GM21360 (cell line): ENCODE data around the gene ID2.

ENCODE experiments used
- ATAC-seq: cut with Tn5 transposase; IDR thresholded peaks from one replicate; pipeline ENCODE4 v1.9.1; 2021; ENCODE audit warnings: mild to moderate bottlenecking, moderate library complexity; ENCODE audit not compliant: unreplicated experiment

ID2 gene

DNA sequence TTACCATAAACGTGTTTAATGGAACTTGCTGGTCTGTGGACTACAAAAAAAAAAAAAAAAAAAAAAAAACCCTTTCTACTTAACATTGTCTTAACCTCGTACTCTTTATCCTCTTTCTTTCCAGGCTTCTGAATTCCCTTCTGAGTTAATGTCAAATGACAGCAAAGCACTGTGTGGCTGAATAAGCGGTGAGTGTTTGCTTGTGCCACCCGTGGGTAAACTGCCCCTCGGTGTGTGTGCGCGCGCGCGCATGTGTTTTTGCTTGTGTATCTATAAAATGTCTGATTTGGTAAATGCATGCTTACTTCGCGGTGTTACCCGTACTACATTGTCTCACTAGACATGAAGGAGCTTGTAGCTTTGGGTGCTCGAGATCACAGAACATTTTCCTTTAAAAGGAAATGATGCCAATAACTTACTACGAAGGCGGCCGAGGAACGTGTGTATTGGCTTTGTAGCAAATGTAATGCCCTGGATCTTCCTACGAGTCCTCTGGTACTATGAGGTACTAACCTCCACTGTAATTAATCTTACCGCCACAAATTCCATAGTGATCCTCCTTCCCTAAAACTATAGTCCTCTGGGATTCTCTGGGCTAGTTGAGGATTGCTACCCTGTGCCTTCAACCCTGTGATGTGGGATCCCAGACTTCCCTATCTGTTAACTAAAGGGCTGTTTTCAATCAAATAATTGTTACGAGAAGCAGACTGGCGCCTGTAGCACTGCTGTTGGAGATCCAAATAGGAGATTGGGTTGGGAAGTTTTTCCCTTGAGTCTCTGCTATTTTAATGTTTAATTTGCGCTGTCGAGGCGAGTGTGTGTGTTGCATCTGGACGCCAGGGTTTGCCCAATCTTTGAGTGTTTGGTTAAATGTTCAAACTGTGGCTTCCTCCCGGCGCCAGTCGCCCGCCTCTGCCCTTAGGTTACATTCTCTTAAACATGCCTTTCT is 1.1 kb downstream of the ID2 start:
- no peak for ATAC-seq

DNA sequence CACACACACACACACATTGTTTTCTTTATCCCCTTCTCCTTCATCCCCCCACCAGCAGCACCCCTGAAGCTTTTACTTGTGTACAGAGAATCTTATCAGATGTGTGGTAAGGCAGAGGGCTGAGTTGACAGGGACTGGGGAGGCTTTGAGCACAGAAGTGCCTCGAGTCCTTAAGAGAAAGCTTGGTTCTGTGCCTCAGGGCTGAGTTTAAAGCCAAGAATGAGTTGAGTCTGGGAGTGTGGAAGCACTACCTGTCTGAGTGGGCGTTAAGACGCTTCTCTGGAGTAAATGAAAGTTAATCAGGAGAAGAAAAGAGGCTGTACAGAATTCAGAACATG is 2.7 kb downstream of the ID2 start:
- no peak for ATAC-seq

DNA sequence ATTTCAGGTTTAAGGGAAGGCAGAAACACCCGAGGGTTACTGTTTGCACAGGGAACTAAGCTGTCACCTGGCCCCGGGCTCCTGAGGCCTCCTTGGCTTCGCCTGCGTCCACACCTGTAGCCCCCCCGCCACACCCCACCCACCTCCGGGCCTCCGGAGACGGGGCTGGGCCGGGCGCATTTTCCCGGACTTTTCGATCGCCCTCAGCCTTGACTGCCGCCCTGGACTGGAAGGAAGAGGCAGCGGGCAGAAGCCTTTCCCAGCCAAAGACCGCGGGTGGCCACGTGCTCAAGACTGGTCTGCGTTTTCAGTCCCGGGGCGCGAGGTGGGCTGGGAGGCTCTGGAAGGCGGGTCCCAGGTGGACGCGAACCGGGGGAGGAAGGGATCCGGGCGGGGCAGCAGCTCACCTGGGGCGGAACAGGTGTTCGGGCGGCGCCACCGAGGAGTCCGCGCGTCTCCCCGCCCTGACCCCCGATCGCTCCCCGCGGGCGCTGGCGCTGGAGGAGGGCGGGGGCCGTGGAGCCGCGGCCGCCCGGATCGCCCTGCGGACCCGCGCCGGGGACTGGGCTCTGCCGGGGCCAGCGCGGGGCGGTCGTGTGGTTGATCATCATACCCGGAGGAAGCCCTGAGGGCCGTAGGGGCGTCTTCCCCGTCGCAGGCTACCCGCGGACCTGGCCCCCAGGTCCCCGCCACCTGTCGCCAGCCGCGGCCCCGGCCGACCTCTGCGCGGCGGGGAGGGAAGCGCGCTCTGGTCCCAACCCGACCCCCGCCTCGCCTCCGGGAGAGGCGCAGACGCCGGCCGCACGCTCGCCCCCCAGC is 3.2 kb downstream of the ID2 start:
- peak; percentile 7 for ATAC-seq

DNA sequence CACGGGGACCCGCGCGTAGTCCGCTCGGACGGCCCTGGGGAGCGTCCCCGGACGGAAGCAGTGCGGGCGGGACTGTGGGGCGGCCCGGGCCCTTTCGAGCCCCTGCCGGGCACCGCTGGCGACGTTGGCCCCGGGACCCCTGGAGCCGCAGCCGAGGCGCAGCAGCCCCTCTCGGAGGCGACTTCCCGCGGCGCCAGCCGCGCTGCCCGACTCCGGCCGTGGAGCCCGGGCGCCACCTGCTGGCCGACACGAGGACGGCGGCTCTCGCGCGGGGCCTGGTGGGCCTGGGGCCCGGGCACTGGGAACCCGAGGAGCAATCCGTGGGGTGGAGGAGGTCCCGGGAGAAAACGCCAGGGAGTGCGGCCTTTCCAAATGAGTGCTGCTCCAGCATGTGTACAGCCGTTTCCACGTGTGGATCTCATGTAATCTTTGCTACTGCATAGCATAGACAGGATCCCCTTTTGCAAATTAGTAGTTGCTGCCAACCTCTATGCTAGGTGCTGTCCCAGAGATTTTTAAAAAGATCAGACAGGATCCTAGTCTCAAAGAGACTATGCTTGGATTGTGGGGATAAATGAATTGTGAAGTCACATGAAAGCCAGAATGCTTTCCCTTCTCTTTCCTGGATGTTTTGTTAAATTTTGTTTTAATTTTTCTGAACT is 4.0 kb downstream of the ID2 start:
- ATAC-seq, result peak; percentile 36

DNA sequence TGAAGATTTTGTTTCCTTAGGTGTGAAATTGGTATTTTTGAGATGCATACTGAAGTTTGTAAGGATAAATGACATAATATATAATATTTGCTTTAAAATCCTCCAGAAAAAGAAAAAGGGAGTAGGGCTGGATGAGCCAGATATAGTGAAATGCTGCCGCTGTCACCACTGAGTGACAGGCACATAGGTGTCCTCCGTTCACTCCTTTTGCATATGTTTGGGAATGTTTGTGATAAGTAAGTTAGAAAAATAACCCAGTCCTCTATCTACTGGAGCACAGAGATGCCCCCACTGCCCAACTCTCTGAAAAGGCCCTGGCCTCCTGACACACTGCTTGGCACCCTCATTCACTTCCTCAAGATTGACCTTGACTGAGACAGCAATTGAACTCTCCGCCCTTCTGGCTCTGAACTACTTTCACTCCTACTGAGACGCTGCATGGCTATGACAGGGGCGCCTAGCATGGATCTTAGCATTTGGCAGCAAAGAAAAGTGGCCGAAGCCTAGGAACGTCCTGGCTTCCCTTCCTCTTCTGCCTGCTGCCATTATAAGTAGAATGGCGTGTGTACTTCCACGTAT is 10.1 kb downstream of the ID2 start:
- ATAC-seq, result no peak

DNA sequence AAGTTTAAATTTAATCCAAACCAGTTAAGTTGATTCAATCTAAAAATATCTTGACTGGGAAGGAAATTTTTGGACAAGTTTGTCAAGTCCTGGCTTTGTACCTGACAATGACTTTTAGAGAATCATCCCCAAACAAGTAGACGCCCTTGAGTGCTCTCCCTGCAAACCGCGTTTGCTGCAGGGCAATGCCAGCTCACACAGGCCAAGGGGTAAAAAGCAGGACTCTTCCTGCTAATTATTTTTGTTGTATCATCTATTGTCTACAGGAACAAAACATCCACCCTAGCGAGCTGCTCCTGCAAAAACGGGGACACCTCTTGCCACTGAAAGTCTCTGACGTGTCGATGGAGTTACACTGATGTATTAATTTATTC is 10.9 kb downstream of the ID2 start:
- ATAC-seq, result no peak

DNA sequence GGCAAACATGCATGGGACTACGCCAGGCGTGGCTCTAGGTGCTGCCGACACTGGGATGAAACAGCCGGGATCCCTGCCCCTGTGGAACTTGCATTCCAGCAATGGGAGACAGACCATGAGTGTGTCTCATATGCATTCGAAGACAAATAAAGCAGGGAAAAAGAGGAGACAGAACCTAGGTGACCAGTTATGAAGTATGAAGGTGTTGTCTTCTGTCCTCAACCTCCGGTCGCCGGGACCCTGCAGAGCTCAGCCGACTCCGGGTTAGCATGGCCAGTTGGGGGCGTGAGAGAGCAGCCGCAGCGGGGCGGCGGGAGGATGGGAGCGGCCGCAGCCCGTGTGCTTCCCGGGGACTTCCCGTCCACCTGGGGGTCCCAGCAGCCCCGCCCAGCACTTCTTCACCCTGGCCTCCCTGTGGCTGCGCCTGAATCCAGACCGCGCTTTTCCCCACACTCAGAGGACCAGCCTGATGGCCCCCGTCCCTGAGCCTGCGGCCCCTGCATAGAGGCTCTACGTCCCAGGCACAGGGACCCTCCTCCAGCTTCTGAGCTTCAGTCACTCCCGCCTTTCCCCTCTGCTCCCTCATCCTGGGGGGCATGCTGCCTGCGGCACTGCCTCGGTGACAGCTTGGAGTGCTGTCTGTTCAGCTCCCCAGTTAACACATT is 11.4 kb downstream of the ID2 start:
- no peak for ATAC-seq

DNA sequence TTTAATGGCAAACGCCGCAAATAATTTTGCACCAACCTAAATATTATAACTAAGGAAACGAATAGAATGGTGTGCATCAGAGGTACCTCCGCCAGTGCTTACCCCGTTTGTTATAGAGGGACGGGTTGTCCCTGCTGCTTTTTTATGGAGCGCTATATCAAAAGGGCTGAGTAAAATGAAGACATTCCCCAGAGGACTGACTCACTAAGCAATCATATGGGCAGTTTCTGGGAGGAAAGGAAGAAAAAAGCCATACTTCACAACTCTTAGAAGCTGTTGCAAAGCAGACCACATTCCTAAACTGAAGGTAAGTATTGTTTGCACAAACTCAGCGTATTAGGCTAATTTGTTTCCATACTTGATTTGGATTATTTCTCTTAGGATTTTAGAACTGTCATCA is 12.9 kb downstream of the ID2 start:
- ATAC-seq, result no peak

DNA sequence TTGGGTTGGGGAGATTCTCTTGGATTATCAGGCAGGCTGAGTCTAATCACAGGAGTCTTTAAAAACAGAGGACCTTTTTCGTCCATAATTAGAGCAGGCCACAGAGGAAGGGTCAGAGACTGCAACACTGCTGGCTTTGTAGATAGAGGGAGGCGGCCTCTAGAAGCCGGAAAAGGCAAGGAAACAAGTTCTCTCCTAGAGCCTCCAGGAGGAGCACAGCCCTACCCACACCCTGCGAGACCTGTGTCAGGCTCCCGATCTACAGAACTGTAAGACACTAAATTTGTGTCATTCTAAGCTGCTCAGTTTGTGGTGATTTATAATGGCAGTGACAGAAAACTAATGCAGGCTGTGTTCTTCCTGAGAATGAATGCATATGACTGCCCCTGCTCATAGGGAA is 15.3 kb downstream of the ID2 start:
- no peak for ATAC-seq

DNA sequence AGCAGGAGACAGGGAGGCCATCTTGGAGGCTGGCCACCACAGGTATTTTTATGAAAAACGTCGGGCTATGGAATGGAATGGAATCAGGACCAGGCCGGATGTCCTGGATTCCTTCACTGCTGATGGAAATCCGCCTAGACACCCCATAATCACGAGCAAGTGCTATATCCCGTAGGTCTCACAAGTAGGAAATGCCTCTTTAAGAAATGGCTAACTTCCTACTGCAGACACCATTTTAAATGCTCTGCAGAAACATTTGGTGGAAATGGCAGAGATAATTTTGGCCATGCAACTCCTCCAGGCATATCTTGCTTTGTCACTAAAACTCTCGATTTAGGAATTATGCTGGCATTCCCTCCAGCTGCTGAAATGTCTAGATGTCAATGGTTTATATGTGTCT is 18.0 kb downstream of the ID2 start:
- no peak for ATAC-seq

DNA sequence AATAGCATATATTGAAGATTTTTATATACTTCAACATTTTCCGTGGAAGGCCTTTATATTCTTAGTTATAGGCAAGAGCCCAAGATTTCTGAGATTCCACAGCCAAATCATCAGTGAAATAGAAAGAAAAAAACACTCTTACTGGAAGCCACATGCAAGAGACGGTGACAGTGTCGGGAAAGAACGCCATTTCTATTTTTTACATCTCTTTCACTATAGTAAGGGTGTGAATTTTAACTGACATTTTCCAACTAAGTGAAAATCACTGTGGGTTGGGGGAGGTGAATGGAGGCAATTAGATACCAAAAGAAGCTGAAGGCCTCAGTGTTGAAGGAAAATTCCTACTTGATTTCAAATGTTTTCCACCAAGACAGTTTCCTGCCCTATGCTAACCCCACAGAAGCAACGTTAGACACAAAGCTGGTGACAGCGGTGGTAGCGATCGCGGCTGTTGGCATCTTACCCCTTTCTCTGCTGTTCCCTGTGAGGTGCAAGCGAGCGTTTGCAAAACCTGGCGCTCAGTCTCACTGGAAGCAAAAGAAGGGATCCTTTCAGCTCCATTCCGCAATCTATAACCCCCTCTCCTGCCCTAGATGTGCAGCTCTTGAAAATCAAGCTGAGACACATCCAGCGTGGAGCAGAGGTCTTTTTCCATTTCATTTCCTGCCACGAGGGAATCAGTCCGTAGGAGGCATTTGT is 20.0 kb downstream of the ID2 start:
- ATAC-seq, result no peak

DNA sequence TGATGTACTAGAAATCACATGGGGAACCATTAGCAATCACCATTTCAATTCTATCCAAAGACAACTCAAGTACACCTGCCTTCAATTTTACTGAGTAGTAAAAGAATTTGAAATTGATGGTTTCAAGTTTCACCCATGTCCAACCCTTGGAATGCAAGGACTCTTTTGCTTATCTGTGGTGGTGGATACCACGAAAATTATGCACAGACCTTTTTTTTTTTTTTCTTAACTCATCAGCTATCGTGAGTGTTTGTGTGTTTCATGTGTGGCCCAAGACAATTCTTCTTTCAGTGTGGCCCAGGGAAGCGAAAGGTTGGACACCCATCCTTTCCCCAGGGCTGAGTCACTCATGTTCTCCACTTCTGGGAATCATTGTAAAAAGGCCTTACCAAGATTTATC is 23.1 kb downstream of the ID2 start:
- ATAC-seq, result no peak

DNA sequence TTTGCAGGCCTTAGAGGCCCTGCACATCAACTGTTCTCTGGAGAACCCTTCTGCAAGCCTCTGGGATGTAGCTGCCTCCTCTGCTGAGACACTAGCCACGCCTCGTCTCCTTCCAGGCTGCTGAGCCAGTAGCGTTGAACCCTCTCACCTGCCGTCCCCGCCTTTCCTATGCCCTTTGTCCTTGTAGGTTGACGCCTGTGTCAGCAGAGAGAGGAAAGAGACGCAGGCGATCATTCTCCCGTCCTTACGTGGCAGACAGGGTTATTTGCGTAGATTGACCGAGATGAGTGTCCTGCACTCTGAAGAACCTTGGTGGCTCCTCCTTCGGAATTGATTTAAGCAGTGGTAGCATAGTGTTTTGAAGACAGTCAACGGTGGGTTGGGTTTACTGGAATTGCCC is 27.8 kb downstream of the ID2 start:
- ATAC-seq, result no peak

DNA sequence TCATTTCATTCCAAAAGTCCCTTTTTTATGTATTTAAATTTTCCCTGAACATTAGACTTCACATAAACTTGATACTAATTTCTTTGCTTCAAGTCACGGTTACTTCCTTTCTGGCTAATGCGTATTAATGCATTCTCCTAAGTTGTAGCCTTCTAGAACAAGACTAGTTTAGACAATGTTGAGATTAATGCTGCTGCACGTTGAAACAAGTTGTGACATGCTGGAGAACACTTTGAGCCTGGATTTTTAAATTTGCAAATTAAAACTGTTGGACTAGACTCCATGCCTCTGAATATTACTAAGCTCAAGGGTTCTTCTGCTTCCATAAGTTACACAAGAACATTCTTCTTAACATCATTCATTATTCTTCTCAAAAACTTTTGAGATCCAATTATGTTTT is 29.1 kb downstream of the ID2 start:
- no peak for ATAC-seq

DNA sequence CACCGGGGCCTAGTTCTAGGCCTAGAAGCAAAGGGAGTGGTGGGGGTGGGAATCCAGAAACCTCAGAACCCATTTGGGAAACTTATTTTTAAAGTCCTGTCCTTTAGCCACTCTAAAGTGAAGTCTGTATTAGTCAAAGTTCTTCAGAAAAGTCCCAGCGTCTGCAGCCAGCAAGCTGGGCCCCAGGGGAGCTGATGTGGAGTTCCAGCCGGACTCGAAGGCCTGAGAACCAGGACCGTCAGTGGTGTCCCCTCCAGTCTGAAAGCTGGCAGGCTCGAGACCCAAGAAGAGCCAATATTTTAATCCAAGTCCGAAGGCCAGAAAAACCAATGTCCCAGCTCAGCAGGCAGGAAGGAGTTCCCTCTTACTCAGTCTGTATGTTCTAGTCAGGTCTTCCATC is 32.4 kb downstream of the ID2 start:
- no peak for ATAC-seq

DNA sequence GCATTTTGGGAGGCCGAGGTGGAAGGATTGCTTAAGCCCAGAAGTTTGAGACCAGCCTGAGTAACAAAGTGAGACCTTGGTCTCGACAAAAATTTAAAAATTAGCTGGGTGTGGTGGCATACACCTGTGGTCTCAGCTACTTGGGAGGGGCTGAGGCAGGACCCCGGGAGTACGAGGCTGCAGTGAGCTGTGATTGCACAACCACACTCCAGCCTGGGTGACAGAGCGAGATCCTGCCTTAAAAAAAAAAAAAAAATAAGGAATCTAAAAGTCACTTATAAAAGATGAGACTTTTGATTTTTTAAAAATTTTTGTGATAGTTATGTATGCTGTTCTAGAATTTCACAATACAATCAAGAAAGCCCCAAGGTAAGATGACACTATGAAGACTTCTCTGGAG is 33.1 kb downstream of the ID2 start:
- ATAC-seq, result no peak

DNA sequence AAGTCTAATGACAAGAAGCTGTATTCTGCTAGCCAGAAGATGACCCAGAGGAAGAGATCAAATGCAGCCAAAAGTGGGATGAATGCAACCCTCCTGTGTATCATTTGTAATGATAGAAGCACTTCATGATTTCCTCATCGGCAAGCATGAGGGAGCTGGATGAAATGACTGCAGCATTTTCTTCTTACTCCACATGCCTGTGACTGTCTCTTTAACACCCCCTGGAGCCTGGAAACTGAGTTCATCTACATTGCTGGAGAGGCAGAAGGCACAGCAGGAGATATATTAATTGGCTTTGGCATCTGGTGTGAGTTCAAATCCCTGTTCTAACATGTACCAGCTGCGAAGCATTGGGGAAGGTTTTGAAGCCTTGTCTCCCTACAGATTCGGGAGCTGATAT is 37.7 kb downstream of the ID2 start:
- no peak for ATAC-seq

DNA sequence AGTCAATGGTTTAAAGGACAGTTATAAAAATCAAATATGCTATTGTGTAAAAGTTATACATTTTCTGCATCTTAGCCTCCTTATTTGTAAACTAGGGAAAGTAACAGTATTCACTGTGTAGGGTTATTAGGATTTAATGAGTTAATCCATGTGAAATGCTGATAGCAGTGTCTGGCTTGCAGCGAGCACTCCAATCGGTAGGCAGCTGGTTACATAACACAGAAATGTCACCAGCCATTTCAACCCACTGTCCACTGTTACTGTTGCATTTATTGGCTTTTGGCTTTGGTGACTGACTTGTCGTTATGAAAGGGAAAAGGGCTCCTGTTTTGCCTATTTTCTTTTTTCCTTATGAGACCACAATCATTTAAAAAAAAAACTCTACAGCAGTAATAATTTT is 38.9 kb downstream of the ID2 start:
- ATAC-seq, result no peak

DNA sequence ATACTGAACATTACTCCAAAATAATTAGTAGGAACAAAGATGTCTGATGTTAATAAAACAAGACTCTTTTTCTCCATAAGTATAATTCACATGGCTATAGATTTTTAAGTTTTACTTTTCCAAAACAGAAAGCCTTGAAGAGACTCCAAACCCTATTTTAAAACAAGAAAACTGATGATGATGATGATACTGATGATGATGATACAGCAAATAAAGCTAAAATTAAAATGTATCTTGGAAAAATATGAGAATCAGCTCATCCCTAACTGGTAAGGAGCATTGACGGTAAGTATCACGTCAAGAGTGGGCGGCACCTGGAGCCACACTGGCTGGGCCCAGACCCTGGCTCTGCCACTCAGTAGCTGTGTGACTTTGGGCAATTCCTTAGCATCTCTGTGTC is 39.6 kb downstream of the ID2 start:
- ATAC-seq, result no peak

DNA sequence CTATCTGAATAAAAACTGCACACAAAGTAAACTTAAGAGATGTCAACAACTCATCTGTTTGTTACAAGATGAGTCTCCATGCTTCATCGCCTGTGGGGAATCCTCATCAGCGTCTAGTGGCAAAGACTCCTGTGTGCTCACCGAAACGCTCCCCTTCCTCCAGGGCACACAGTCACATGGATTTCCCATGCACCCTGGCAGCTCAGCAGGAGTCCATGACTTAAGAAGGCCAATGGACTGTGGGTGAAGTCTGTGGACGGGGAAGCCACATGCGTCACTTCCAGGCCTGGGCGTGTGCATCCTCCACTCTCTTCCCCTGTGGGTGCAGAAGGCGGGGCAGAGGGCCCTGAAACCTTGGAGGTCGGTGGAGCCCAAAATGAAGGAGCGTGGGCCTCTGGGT is 41.1 kb downstream of the ID2 start:
- no peak for ATAC-seq
